Measurements from ENCODE around the gene MEGF10.

The MEGF10 gene

GRCh38 chr5:127447827-127448226 is 157.2 kb downstream of the MEGF10 start:
- no peak for DNase-seq

GRCh38 chr5:127450046-127450445 is 159.4 kb downstream of the MEGF10 start:
- no peak for DNase-seq

GRCh38 chr5:127451096-127451495 is 160.5 kb downstream of the MEGF10 start:
- DNase-seq: no peak

GRCh38 chr5:127452626-127453025 is 162.0 kb downstream of the MEGF10 start:
- DNase-seq: no peak

GRCh38 chr5:127471211-127471610 is 180.6 kb downstream of the MEGF10 start:
- no peak for DNase-seq

- no peak for DNase-seq
These were observed 182.1 kb downstream of the MEGF10 start for GRCh38 chr5:127472700-127473099.

GRCh38 chr5:127486471-127486870 is 195.9 kb downstream of the MEGF10 start:
- DNase-seq: no peak

GRCh38 chr5:127492854-127493738 is 202.5 kb downstream of the MEGF10 start:
- DNase-seq: no peak

GRCh38 chr5:127498548-127498947 is 208.0 kb downstream of the MEGF10 start:
- DNase-seq: no peak

- DNase-seq: no peak
These were observed 215.3 kb downstream of the MEGF10 start for GRCh38 chr5:127505905-127506304.

GRCh38 chr5:127506616-127507015 is 216.0 kb downstream of the MEGF10 start:
- no peak for DNase-seq

GRCh38 chr5:127508644-127509373 is 218.2 kb downstream of the MEGF10 start:
- no peak for DNase-seq

Data from stimulated activated CD8-positive, alpha-beta memory T cell treated with anti-CD3 and anti-CD28 coated beads, Interleukin-4, amount 100 ng/mL, for 48 hours (primary cell).